Measurements from ENCODE around the gene TMPRSS12.
"Not testable (repeated sequence)": the region's sequence is repeated elsewhere in the genome, so short reads cannot be mapped to it uniquely, and the experiment has no call there.

Gene TMPRSS12

DNA sequence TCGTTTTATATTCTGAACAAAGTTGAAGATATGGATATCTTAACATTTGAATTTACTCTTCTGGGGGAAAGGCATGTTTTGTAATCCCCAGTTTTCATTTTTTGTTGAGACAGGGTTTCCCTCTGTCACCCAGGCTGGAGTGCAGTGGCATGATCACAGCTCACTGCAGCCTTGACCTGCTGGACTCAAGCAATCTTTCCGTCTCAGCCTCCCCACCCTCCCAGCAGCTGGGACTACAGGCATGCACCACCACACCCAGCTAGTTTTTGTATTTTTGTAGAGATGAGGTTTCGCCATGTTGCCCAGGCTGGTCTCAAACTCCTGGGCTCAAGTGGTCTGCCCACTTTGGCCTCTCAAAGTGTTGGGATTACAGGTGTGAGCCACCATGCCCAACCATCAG lies 84.2 kb downstream of the TMPRSS12 start:
- H3K4me1 ChIP-seq (ENCODE audit: control insufficient read depth, insufficient read depth, low read length) = peaks cover 49% of the 10 kb centered on the region
- H3K9ac ChIP-seq (ENCODE audit: low read length); H3K36me3 ChIP-seq (ENCODE audit: control insufficient read depth, insufficient read depth, low read length); H3K9me3 ChIP-seq (ENCODE audit: control insufficient read depth, insufficient read depth, low read depth, low read length); H3K27ac ChIP-seq (ENCODE audit: low read depth, low read length); H3K27me3 ChIP-seq (ENCODE audit: control insufficient read depth, insufficient read depth, low read length): not testable (repeated sequence)
- peak overlapping the region; percentile 34; the same call in 1 of the 2 replicates for H3K4me3 ChIP-seq (ENCODE audit: low read depth, low read length)

DNA sequence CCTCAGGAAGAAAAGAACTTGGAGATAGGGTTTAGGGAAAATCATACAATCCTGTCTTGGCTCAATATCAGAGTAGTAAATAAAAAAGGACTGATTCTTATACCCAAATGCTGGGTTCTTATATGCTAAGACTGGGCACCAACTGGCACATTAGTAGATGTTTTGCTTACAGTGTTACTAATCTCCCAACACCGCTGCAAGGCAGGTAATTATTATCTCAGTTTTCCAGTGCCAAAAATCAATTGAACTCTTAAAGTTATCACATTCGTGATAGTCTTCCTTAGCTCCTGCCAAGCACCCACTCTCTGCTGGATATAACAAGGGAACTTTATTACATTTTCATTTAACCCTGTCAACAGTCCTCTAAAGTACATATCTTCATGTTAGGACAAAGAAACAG lies 84.6 kb downstream of the TMPRSS12 start:
- H3K9ac ChIP-seq (ENCODE audit: low read length) = no peak overlapping the region
- no peaks in the 10 kb centered on the region for H3K27me3 ChIP-seq (ENCODE audit: control insufficient read depth, insufficient read depth, low read length)
- H3K4me1 ChIP-seq (ENCODE audit: control insufficient read depth, insufficient read depth, low read length) = peaks cover 44% of the 10 kb centered on the region
- no peaks in the 10 kb centered on the region for H3K9me3 ChIP-seq (ENCODE audit: control insufficient read depth, insufficient read depth, low read depth, low read length)
- H3K36me3 ChIP-seq (ENCODE audit: control insufficient read depth, insufficient read depth, low read length) = no peaks in the 10 kb centered on the region
- peak overlapping the region; percentile 34; the same call in 1 of the 2 replicates for H3K4me3 ChIP-seq (ENCODE audit: low read depth, low read length)
- no peak overlapping the region for H3K27ac ChIP-seq (ENCODE audit: low read depth, low read length)

DNA sequence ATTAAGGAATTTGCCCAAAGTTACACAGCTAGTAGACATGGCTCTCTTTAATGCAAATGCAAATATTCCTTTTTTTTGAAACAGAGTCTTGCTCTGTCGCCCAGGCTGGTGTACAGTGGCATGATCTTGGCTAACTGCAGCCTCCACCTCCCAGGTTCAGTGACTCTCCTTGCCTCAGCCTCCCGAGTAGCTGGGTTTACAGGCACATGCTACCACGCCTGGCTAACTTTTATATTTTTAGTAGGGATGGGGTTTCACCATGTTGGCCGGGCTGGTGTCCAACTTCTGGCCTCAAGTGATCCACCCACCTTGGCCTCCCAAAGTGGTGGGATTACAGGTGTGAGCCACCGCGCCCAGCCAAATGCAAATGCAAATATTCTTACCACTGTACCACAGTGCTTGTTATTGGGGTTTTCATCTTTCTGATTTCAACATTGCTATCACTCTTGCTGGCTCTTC lies 85.1 kb downstream of the TMPRSS12 start:
- Histone ChIP-seq H3K9me3 (ENCODE audit: control insufficient read depth, insufficient read depth, low read depth, low read length) (no peaks in the 10 kb centered on the region), H3K4me1 (ENCODE audit: control insufficient read depth, insufficient read depth, low read length) (peaks cover 40% of the 10 kb centered on the region), H3K27me3 (ENCODE audit: control insufficient read depth, insufficient read depth, low read length) (no peaks in the 10 kb centered on the region), H3K27ac (ENCODE audit: low read depth, low read length) (no peak overlapping the region), H3K9ac (ENCODE audit: low read length) (no peak overlapping the region), H3K4me3 (ENCODE audit: low read depth, low read length) (no peak overlapping the region), H3K36me3 (ENCODE audit: control insufficient read depth, insufficient read depth, low read length) (no peaks in the 10 kb centered on the region)

- Histone ChIP-seq H3K4me3 (ENCODE audit: low read depth, low read length) (no peak overlapping the region), H3K27me3 (ENCODE audit: control insufficient read depth, insufficient read depth, low read length) (no peaks in the 10 kb centered on the region), H3K36me3 (ENCODE audit: control insufficient read depth, insufficient read depth, low read length) (no peaks in the 10 kb centered on the region), H3K27ac (ENCODE audit: low read depth, low read length) (no peak overlapping the region), H3K9ac (ENCODE audit: low read length) (no peak overlapping the region), H3K9me3 (ENCODE audit: control insufficient read depth, insufficient read depth, low read depth, low read length) (no peaks in the 10 kb centered on the region), H3K4me1 (ENCODE audit: control insufficient read depth, insufficient read depth, low read length) (peaks cover 35% of the 10 kb centered on the region)
Measured at GRCh38 chr12:50928392-50928791, 85.7 kb downstream of the TMPRSS12 start.

DNA sequence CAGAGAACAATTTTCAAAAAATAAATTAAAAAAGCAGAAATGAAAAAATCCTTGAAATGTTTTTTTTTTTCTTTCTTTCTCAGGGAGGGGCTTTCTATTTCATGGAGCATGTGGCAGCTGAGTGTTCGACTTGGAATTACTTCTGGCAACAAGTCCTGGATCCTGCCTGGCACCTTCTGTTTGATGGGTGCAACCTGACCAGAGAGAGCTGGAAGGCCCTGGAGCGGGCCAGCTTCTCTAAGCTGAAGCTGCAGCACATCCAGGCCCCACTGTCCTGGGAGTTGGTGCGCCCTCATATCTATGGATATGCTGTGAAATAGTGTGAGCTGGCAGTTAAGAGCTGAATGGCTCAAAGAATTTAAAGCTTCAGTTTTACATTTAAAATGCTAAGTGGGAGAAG lies 87.1 kb downstream of the TMPRSS12 start:
- Histone ChIP-seq H3K27ac (ENCODE audit: low read depth, low read length) (no peak overlapping the region), H3K4me3 (ENCODE audit: low read depth, low read length) (no peak overlapping the region), H3K4me1 (ENCODE audit: control insufficient read depth, insufficient read depth, low read length) (peaks cover 22% of the 10 kb centered on the region), H3K27me3 (ENCODE audit: control insufficient read depth, insufficient read depth, low read length) (no peaks in the 10 kb centered on the region), H3K36me3 (ENCODE audit: control insufficient read depth, insufficient read depth, low read length) (no peaks in the 10 kb centered on the region), H3K9me3 (ENCODE audit: control insufficient read depth, insufficient read depth, low read depth, low read length) (no peaks in the 10 kb centered on the region), H3K9ac (ENCODE audit: low read length) (no peak overlapping the region)

GRCh38 chr12:50930477-50930876 lies 87.8 kb downstream of the TMPRSS12 start:
- H3K27ac ChIP-seq (ENCODE audit: low read depth, low read length); H3K27me3 ChIP-seq (ENCODE audit: control insufficient read depth, insufficient read depth, low read length); H3K9ac ChIP-seq (ENCODE audit: low read length); H3K9me3 ChIP-seq (ENCODE audit: control insufficient read depth, insufficient read depth, low read depth, low read length); H3K36me3 ChIP-seq (ENCODE audit: control insufficient read depth, insufficient read depth, low read length); H3K4me3 ChIP-seq (ENCODE audit: low read depth, low read length): not testable (repeated sequence)
- H3K4me1 ChIP-seq (ENCODE audit: control insufficient read depth, insufficient read depth, low read length) = peaks cover 16% of the 10 kb centered on the region

- Histone ChIP-seq H3K36me3 (ENCODE audit: control insufficient read depth, insufficient read depth, low read length) (no peaks in the 10 kb centered on the region), H3K4me3 (ENCODE audit: low read depth, low read length) (no peak overlapping the region), H3K27me3 (ENCODE audit: control insufficient read depth, insufficient read depth, low read length) (no peaks in the 10 kb centered on the region), H3K9me3 (ENCODE audit: control insufficient read depth, insufficient read depth, low read depth, low read length) (peaks cover 7% of the 10 kb centered on the region; the same call in 1 of the 2 replicates), H3K27ac (ENCODE audit: low read depth, low read length) (no peak overlapping the region; the same call in 1 of the 2 replicates), H3K9ac (ENCODE audit: low read length) (no peak overlapping the region), H3K4me1 (ENCODE audit: control insufficient read depth, insufficient read depth, low read length) (peaks cover 9% of the 10 kb centered on the region)
Measured at GRCh38 chr12:50932787-50933280, 90.1 kb downstream of the TMPRSS12 start.

DNA sequence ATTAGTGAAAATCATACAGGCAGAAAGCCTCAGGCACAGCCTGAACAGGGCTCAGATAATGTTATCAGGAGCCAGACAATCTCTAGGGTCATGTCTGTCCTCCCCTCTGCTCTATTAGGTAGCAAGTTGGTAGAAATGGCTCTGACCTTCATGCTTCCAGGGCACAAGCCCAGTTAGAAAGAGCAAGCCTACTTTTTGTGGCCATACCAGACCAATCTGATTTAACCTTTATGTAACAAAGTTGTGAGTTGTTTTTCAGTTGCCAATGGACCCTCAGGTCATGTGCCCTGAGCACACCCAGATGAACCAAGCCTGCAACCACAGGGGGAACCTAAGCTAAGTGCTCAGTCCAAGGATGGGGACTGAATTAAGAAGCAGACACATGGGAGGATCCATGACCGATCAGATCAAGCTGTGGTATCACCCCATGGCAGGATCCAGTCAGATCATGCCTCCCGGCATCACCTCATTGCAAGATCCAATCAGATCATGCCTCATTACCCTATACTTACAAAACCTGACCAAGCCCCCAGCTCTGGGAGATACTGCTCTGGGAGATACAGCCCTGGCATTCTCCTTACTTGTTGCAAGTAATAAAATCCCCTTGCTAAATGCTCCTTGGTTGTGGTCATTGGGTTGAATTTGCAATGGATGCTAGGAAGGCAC lies 90.9 kb downstream of the TMPRSS12 start:
- H3K9me3 ChIP-seq (ENCODE audit: control insufficient read depth, insufficient read depth, low read depth, low read length) = peaks cover 7% of the 10 kb centered on the region; the same call in 1 of the 2 replicates
- peaks cover 2% of the 10 kb centered on the region; the same call in 1 of the 2 replicates for H3K4me1 ChIP-seq (ENCODE audit: control insufficient read depth, insufficient read depth, low read length)
- H3K36me3 ChIP-seq (ENCODE audit: control insufficient read depth, insufficient read depth, low read length) = no peaks in the 10 kb centered on the region
- H3K27ac ChIP-seq (ENCODE audit: low read depth, low read length) = no peak overlapping the region; the same call in 1 of the 2 replicates
- H3K4me3 ChIP-seq (ENCODE audit: low read depth, low read length) = no peak overlapping the region
- H3K9ac ChIP-seq (ENCODE audit: low read length) = no peak overlapping the region
- H3K27me3 ChIP-seq (ENCODE audit: control insufficient read depth, insufficient read depth, low read length) = no peaks in the 10 kb centered on the region

DNA sequence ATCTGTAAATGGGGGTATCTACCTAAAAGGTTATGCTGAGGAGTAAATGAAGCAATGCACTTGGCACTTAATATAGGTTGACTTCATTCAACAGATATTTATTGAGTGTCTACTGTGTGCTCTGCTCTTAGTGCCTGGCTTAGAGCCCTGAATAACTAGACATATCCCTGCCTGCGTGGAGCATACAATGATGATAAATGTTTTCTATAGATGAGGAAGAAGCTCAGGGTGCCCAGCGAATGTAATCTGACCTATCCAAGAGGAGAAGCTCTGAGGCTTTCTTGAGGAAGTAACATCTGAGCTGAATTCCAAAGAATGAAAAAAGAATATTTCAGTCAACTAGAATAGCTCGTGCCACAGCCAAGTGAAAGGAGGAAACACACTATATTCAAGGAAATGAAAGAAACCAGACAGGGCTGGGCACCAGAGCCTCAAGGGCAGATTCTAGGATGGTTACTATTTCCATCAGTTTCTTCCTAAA lies 91.7 kb downstream of the TMPRSS12 start:
- Histone ChIP-seq H3K4me1 (ENCODE audit: control insufficient read depth, insufficient read depth, low read length) (no peaks in the 10 kb centered on the region; the same call in 1 of the 2 replicates), H3K36me3 (ENCODE audit: control insufficient read depth, insufficient read depth, low read length) (no peaks in the 10 kb centered on the region), H3K27ac (ENCODE audit: low read depth, low read length) (no peak overlapping the region), H3K9me3 (ENCODE audit: control insufficient read depth, insufficient read depth, low read depth, low read length) (peaks cover 7% of the 10 kb centered on the region; the same call in 1 of the 2 replicates), H3K27me3 (ENCODE audit: control insufficient read depth, insufficient read depth, low read length) (no peaks in the 10 kb centered on the region), H3K9ac (ENCODE audit: low read length) (no peak overlapping the region), H3K4me3 (ENCODE audit: low read depth, low read length) (no peak overlapping the region)

- Histone ChIP-seq H3K9me3 (ENCODE audit: control insufficient read depth, insufficient read depth, low read depth, low read length) (peaks cover 7% of the 10 kb centered on the region; the same call in 1 of the 2 replicates), H3K27ac (ENCODE audit: low read depth, low read length) (no peak overlapping the region), H3K9ac (ENCODE audit: low read length) (no peak overlapping the region), H3K36me3 (ENCODE audit: control insufficient read depth, insufficient read depth, low read length) (no peaks in the 10 kb centered on the region), H3K4me1 (ENCODE audit: control insufficient read depth, insufficient read depth, low read length) (no peaks in the 10 kb centered on the region; the same call in 1 of the 2 replicates), H3K4me3 (ENCODE audit: low read depth, low read length) (no peak overlapping the region), H3K27me3 (ENCODE audit: control insufficient read depth, insufficient read depth, low read length) (no peaks in the 10 kb centered on the region)
Measured at GRCh38 chr12:50934981-50935807, 92.5 kb downstream of the TMPRSS12 start.
